Measurements from ENCODE around the gene BMF.

Gene BMF

GRCh38 chr15:40045572-40046217 lies 63.0 kb downstream of the BMF start:
- no peak for FAIRE-seq

GRCh38 chr15:40044717-40045571 lies 63.7 kb downstream of the BMF start:
- FAIRE-seq: peak; percentile 79

- no peak for FAIRE-seq
These were observed 64.6 kb downstream of the BMF start for GRCh38 chr15:40043927-40044716.

- FAIRE-seq: no peak
These were observed 65.8 kb downstream of the BMF start for GRCh38 chr15:40042791-40043320.

GRCh38 chr15:40040770-40041169 lies 67.9 kb downstream of the BMF start:
- no peak for FAIRE-seq

- no peak for FAIRE-seq
These were observed 68.4 kb downstream of the BMF start for GRCh38 chr15:40040293-40040635.

GRCh38 chr15:40038638-40039543 lies 69.8 kb downstream of the BMF start, which contains the start of gene SRP14:
TSS of gene SRP14 (minus strand) at chr15:40039181. CDS start at chr15:40039116, 65 bp downstream.
- no peak for FAIRE-seq

GRCh38 chr15:40038275-40038637 lies 70.4 kb downstream of the BMF start:
- FAIRE-seq: no peak

Data from islet of Langerhans (tissue), 1 donor.